ENCODE measurements around the gene CD300E. TPM values are rescaled to one million over a fixed set of nuclear protein-coding genes. Genes with fewer than 3 reads are reported as not detected.
A peak's percentile ranks its signal among the peaks of the same experiment; 100 is the strongest.

The CD300E gene
- total and polyA plus RNA-seq, 2 of the 13 experiments (the other 11 are each of a cell fraction or from before 2014, with no cell fraction given): not detected

DNA sequence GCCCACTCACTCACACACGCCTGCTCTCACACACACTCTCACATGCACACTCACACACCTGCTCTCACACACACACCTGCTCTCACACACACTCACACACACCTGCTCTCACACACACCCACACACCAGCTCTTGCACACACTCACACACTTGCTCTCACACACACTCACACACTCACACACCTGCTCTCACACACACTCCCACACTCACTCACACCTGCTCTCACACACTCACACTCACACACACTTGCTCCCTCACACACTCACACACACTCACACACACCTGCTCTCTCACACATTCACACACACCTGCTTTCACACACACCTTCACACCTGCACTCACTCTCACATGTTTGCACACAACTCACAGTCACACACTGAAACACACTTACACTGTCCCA is 60.2 kb downstream of the CD300E start (continued):
- peak; percentile 57; the same call in 1 of the 2 replicates for TF ChIP-seq HOXA9 (CRISPR knock-in tag; IDR thresholded peaks at IDR 0.05; ENCODE audit: borderline replicate concordance)
- no peak for TF ChIP-seq ZNF7 (CRISPR knock-in tag; IDR thresholded peaks at IDR 0.05)
- TF ChIP-seq HBP1 (CRISPR knock-in tag; IDR thresholded peaks at IDR 0.05; ENCODE audit: low read depth): no peak
- TF ChIP-seq ZNF761 (CRISPR knock-in tag; conservative IDR thresholded peaks at IDR 0.05): no peak
- TF ChIP-seq RFXANK (CRISPR knock-in tag; IDR thresholded peaks at IDR 0.05): no peak
- TF ChIP-seq ZNF33B (CRISPR knock-in tag; IDR thresholded peaks at IDR 0.05): no peak
- TF ChIP-seq, protein P1, sequence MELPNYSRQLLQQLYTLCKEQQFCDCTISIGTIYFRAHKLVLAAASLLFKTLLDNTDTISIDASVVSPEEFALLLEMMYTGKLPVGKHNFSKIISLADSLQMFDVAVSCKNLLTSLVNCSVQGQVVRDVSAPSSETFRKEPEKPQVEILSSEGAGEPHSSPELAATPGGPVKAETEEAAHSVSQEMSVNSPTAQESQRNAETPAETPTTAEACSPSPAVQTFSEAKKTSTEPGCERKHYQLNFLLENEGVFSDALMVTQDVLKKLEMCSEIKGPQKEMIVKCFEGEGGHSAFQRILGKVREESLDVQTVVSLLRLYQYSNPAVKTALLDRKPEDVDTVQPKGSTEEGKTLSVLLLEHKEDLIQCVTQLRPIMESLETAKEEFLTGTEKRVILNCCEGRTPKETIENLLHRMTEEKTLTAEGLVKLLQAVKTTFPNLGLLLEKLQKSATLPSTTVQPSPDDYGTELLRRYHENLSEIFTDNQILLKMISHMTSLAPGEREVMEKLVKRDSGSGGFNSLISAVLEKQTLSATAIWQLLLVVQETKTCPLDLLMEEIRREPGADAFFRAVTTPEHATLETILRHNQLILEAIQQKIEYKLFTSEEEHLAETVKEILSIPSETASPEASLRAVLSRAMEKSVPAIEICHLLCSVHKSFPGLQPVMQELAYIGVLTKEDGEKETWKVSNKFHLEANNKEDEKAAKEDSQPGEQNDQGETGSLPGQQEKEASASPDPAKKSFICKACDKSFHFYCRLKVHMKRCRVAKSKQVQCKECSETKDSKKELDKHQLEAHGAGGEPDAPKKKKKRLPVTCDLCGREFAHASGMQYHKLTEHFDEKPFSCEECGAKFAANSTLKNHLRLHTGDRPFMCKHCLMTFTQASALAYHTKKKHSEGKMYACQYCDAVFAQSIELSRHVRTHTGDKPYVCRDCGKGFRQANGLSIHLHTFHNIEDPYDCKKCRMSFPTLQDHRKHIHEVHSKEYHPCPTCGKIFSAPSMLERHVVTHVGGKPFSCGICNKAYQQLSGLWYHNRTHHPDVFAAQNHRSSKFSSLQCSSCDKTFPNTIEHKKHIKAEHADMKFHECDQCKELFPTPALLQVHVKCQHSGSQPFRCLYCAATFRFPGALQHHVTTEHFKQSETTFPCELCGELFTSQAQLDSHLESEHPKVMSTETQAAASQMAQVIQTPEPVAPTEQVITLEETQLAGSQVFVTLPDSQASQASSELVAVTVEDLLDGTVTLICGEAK (IDR thresholded peaks at IDR 0.05): peak; percentile 32; the same call in 1 of the 2 replicates
- TF ChIP-seq, protein P1 (CRISPR knock-in tag; IDR thresholded peaks at IDR 0.05): no peak
- peak; percentile 90 for TF ChIP-seq ZNF282 (IDR thresholded peaks at IDR 0.05; ENCODE audit: partially characterized antibody)
- TF ChIP-seq NONO (IDR thresholded peaks at IDR 0.05): 0 out of 2 replicates have a peak, but pooled peaks have one; percentile 5
- TF ChIP-seq NONO (CRISPR knock-in tag; conservative IDR thresholded peaks at IDR 0.05): no peak
- TF ChIP-seq PTBP1 (IDR thresholded peaks at IDR 0.05; ENCODE audit: low read depth, low read length, poor library complexity, severe bottlenecking): no peak
- no peak for TF ChIP-seq ZGPAT (CRISPR knock-in tag; IDR thresholded peaks at IDR 0.05)
- no peak for TF ChIP-seq GRHL1 (CRISPR knock-in tag; conservative IDR thresholded peaks at IDR 0.05)
- TF ChIP-seq, protein P2, sequence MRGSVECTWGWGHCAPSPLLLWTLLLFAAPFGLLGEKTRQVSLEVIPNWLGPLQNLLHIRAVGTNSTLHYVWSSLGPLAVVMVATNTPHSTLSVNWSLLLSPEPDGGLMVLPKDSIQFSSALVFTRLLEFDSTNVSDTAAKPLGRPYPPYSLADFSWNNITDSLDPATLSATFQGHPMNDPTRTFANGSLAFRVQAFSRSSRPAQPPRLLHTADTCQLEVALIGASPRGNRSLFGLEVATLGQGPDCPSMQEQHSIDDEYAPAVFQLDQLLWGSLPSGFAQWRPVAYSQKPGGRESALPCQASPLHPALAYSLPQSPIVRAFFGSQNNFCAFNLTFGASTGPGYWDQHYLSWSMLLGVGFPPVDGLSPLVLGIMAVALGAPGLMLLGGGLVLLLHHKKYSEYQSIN (CRISPR knock-in tag; IDR thresholded peaks at IDR 0.05; ENCODE audit: borderline replicate concordance): no peak
- TF ChIP-seq ZEB1 (IDR thresholded peaks at IDR 0.05; ENCODE audit: insufficient replicate concordance, low read depth): no peak

Measured in HepG2 (cell line).